ENCODE data around the gene MAK. TPM values are rescaled to one million over a fixed set of nuclear protein-coding genes. Genes with fewer than 3 reads are reported as not detected.
A peak's percentile ranks its signal among the peaks of the same experiment; 100 is the strongest.
"Not testable (repeated sequence)": the region's sequence is repeated elsewhere in the genome, so short reads cannot be mapped to it uniquely, and the experiment has no call there.

The MAK gene
- total RNA-seq, 2 donors from 2014 or later, result 0.84 to 1.1 TPM

DNA sequence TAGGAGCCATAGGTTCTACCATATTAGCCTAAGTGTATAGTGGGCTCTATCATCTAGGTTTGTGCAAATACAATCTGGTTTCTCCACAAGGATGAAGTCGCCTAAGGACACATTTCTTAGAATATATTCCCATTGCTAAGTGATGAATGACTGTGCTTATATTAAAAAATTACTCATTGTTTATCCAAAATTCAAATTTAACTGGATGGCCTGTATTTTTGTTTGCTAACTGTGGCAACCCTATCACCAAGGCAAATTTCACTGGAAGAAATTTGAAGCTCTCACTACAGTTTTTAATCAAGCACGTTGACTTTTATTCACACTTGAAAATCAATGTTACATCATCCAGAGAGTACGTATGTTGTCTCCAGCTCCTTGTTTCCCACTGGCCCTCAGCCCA, 29.6 kb upstream of the MAK start:
- H3K4me1 Mint-ChIP-seq, result no peaks in the 10 kb centered on the region
- no peaks in the 10 kb centered on the region for H3K36me3 Mint-ChIP-seq (ENCODE audit: low read depth)
- H3K4me3 Mint-ChIP-seq, result no peak overlapping the region
- no peak overlapping the region for H3K27ac Mint-ChIP-seq
- H3K27me3 Mint-ChIP-seq, result peaks cover 7% of the 10 kb centered on the region
- ATAC-seq (replicated peaks), result no peak
- no peaks in the 10 kb centered on the region for H3K9me3 Mint-ChIP-seq

DNA sequence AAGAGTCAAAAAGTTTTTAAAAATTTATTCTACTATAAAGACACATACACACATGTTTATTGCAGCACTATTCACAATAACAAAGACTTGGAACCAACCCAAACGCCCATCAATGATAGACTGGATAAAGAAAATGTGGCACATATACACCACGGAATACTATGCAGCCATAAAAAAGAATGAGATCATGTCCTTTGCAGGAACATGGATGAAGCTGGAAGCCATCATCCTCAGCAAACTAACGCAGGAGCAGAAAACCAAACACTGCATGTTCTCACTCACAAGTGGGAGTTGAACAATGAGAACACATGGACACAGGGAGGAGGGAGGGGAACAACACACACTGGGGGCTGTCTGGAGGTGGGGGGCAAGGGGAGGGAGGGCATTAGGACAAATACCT, 28.4 kb upstream of the MAK start:
- not testable (repeated sequence) for H3K36me3 Mint-ChIP-seq (ENCODE audit: low read depth); H3K9me3 Mint-ChIP-seq; H3K4me1 Mint-ChIP-seq; H3K27ac Mint-ChIP-seq; H3K4me3 Mint-ChIP-seq; ATAC-seq (replicated peaks)
- peaks cover 10% of the 10 kb centered on the region for H3K27me3 Mint-ChIP-seq

DNA sequence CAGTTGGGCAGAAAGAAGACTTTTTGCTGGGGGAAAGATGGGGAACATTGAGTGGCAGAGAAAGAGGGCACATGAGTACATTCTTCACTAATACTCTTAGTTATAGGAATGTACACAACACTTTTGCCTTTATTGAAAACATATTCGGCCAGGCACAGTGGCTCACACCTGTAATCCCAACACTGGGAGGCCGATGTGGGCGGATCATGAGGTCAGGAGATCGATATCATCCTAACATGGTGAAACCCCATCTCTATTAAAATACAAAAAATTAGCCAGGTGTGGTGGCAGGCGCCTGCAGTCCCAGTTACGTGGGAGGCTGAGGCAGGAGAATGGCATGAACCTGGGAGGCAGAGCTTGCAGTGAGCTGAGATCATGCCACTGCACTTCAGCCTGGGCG, 24.7 kb upstream of the MAK start:
- not testable (repeated sequence) for H3K36me3 Mint-ChIP-seq (ENCODE audit: low read depth); ATAC-seq (replicated peaks); H3K27me3 Mint-ChIP-seq

DNA sequence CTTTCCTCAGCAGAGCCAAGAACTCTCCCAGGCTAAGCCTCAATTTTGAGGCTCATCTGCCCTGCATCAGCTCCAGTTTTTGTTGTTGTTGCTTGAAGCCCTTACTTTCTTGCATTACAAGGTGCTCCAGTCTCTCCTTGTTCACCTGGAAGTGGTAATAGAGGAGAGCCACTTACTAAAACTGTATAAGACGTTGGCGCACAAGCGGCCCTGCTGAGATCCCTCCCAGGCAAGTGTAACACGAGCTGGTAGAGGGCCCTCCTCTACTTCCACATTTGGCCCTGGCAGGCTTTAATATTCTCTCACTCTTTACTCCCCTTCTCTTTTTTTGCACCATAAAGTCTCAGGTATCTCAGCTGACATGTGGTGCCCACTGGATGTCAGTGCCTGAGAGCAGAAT, 24.0 kb upstream of the MAK start:
- Mint-ChIP-seq H3K27ac (no peak overlapping the region), H3K4me3 (no peak overlapping the region), H3K9me3 (no peaks in the 10 kb centered on the region), H3K27me3 (peaks cover 4% of the 10 kb centered on the region), H3K4me1 (no peaks in the 10 kb centered on the region), H3K36me3 (ENCODE audit: low read depth) (no peaks in the 10 kb centered on the region)
- ATAC-seq (replicated peaks), result no peak

More for the DNA sequence above, 24.7 kb upstream of the MAK start:
- not testable (repeated sequence) for H3K4me3 Mint-ChIP-seq, H3K9me3 Mint-ChIP-seq, H3K27ac Mint-ChIP-seq, H3K4me1 Mint-ChIP-seq

DNA sequence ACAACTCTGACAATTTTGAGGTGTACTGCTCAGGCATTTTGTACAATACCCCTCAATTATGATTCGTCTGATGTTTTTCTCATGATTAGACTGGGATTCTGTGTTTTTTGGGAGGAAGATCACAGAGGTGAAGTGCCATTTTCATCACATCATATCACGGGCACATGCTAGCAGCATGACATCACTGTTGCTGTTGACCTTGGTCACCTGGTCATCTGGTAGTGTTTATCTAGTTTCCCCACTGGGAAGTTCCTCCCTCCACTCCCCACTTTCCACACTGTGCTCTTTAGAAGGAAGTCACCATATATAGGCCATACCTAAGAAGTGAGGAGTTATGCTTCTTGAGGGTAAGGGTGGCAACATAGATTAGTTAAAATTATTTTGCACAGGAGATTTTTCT, 22.7 kb upstream of the MAK start:
- H3K27me3 Mint-ChIP-seq, result peaks cover 10% of the 10 kb centered on the region
- H3K4me3 Mint-ChIP-seq, result no peak overlapping the region
- H3K36me3 Mint-ChIP-seq (ENCODE audit: low read depth), result no peaks in the 10 kb centered on the region
- no peaks in the 10 kb centered on the region for H3K4me1 Mint-ChIP-seq
- no peak overlapping the region for H3K27ac Mint-ChIP-seq
- H3K9me3 Mint-ChIP-seq, result no peaks in the 10 kb centered on the region
- no peak for ATAC-seq (replicated peaks)

DNA sequence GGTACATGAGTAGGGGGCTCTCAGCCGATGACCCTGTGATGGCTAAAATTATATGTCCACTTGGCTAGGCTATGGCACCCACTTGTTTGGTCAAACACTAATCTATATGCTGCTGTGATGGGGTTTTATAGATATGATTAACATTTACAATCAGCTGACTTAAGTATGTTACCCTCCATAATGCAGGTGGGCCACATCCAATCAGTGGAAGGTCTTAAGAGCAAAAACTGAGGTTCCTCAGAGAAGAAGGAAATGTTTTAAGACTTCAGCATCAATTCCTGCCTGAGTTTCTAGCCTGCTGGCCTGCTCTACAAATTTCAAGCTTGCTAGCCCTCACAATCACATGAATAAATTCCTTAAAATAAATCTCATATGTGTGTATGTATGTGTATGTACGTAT, 18.9 kb upstream of the MAK start:
- Mint-ChIP-seq H3K27me3 (peaks cover 14% of the 10 kb centered on the region), H3K4me3 (no peak overlapping the region), H3K36me3 (ENCODE audit: low read depth) (peaks cover 4% of the 10 kb centered on the region), H3K4me1 (no peaks in the 10 kb centered on the region), H3K9me3 (peaks cover 7% of the 10 kb centered on the region), H3K27ac (no peak overlapping the region)
- no peak for ATAC-seq (replicated peaks)

DNA sequence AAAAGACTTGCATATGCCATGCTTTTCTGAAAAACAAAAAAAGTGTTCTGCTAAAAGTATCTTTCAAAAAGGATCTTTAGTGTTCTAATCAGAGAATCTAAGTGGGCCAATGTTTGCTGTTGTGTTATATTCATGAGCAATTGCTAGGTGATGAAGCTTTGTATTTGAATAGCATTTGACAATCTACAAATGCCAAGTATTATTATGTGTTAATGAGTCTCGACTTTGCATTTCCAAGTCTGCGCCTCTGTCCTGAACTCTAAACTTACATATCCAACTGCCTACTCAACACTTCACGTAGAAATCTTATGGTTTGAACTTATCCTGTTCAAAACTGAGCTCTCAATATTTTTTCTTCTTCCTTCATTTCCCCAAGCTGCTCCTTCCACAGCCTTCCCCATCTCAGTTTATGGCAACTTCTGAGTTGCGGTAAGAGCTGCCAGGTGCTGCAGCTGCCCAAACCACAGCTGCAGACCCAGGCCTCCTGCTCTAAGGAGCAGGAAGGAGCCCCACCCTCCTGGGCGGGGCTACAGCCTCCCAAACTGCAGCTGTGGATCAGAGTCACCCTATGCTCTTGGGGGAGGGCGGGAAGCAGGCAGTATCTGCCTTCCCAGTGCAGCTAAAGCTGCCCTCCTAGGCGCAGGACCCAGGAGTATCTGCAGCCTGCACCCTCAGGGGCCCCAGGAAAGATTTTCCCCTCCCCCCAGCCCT, 16.7 kb upstream of the MAK start:
- Mint-ChIP-seq H3K4me1 (no peaks in the 10 kb centered on the region), H3K36me3 (ENCODE audit: low read depth) (peaks cover 4% of the 10 kb centered on the region), H3K27me3 (peaks cover 20% of the 10 kb centered on the region), H3K27ac (no peak overlapping the region), H3K4me3 (no peak overlapping the region), H3K9me3 (peaks cover 7% of the 10 kb centered on the region)
- no peak for ATAC-seq (replicated peaks)

DNA sequence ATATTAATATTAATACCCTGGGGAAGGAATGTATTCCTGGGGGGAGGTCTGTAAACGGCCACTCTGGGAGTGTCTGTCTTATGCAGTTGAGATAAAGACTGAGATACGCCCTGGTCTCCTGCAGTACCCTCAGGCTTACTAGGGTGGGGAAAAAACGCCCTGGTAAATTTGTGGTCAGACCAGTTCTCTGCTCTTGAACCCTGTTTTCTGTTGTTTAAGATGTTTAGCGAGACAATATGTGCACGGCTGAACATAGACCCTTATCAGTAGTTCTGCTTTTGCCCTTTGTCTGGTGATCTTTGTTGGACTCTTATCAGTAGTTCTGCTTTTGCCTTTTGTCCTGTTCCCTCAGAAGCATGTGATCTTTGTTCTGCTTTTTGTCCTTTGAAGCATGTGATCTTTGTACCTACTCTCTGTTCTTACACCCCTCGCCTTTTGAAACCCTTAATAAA, 15.5 kb upstream of the MAK start:
- not testable (repeated sequence) for H3K9me3 Mint-ChIP-seq; H3K4me3 Mint-ChIP-seq; ATAC-seq (replicated peaks); H3K36me3 Mint-ChIP-seq (ENCODE audit: low read depth); H3K27ac Mint-ChIP-seq; H3K4me1 Mint-ChIP-seq
- peaks cover 20% of the 10 kb centered on the region for H3K27me3 Mint-ChIP-seq

DNA sequence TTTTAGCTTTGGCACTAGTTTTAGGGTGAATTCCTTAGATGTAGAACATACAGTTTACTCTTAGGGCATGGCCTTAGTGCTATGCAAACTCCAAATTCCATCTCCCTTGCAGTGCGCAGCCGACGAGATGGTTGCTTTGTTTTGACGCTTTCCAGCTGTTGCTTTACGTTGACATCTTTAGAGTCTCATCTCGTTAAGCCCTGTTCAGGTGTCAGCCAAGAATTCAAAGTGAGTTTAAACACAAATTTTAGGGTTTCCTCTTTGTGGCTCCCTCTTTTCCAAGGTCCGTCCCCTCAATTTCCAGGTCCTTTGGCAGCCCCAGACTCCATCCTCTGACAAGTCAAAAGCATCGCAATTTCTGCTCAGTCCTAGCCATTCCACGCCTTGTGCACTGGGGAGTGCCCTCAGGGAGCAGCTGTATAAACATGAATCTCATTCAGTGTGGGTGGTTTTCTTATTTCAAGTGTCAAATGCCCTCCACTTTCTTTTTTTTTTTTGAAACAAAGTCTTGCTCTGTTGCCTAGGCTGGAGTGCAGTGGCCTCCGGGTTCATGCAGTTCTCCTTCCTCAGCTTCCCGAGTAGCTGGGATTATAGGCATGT, 14.1 kb upstream of the MAK start:
- Mint-ChIP-seq H3K27ac (no peak overlapping the region), H3K4me1 (no peaks in the 10 kb centered on the region), H3K36me3 (ENCODE audit: low read depth) (peaks cover 4% of the 10 kb centered on the region), H3K27me3 (peaks cover 20% of the 10 kb centered on the region), H3K9me3 (peaks cover 7% of the 10 kb centered on the region), H3K4me3 (no peak overlapping the region)
- no peak for ATAC-seq (replicated peaks)

DNA sequence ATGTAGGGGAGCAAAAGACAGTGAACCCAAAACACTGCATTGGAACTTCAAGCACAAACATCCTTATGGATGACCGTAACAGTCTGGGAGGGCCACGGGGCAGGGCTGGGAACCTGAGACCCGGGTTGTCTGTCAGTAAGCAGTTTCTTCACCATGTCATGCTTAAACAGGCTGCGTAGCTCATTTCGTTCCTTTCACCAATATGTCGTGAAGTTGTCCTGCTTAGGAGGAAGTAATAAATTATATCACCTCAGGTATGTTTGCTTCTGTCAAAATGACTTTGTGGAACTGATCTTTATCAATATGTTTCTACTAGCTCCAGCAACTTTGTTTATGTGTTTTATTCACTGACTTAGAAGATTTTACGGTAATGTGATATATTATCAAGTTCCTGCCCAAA, 12.4 kb upstream of the MAK start:
- Mint-ChIP-seq H3K27ac (no peak overlapping the region), H3K36me3 (ENCODE audit: low read depth) (peaks cover 4% of the 10 kb centered on the region), H3K27me3 (peaks cover 14% of the 10 kb centered on the region), H3K4me1 (no peaks in the 10 kb centered on the region), H3K9me3 (peaks cover 7% of the 10 kb centered on the region), H3K4me3 (no peak overlapping the region)
- no peak for ATAC-seq (replicated peaks)

DNA sequence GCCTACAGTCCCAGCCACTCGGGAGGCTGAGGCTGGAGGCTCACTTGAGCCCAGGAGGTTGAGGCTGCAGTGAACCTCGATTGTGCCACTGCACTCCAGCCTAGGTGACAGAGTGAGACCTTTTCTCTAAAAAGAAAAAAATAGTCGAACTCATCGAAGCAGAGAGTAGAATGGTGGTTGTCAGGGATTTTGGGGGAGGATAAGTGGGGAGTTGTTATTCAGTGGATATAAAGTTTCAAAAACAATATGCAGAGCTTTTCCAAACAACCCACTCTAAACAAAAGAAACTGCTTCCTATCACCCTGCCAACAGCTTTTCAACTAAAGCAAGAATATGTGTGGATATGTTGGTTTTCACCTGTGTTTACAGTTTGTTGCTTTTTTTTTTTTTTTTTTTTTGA, 11.6 kb upstream of the MAK start:
- H3K36me3 Mint-ChIP-seq (ENCODE audit: low read depth), result peaks cover 4% of the 10 kb centered on the region
- no peak overlapping the region for H3K27ac Mint-ChIP-seq
- peaks cover 14% of the 10 kb centered on the region for H3K27me3 Mint-ChIP-seq
- no peak for ATAC-seq (replicated peaks)
- H3K4me1 Mint-ChIP-seq, result no peaks in the 10 kb centered on the region
- H3K9me3 Mint-ChIP-seq, result peaks cover 7% of the 10 kb centered on the region
- H3K4me3 Mint-ChIP-seq, result no peak overlapping the region

DNA sequence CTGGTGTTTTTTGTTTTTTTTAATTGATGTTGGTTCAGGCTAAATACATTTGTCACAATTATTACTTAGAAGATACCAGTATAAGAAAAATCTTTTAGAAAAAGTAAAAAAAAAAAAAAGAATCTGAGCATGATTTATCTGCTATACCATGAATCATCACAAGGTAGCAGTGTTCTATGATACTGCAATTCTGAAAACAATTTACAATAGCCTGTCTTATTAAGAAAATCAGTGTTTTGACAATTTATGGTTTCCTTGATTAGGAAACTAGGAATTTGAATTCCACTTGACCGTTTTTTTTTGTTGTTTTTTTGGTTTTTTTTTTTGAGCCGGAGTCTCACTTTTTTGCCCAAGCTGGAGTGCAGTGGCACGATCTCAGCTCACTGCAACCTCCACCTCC, 9.3 kb upstream of the MAK start:
- Mint-ChIP-seq H3K4me1 (no peaks in the 10 kb centered on the region), H3K27ac (no peak overlapping the region), H3K4me3 (no peak overlapping the region)

DNA sequence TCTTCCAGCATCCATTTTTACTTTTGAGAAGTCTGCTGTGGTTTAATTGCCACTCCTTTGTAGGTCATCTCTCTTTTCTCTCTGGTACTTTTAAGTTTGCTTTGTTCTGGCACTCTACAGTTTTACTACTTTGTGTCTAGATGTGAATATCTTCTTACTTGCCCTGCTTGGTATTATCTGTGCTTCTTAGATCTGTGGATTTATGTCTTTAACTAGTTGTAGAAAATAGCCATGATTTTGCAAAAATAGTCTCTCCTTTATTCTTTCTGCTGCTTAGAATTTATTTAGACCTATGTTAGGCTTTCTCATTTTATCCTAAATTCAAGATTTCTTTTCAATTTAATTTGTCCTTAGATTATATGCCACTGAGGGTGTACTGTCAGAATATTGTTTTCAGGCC, 5.2 kb upstream of the MAK start:
- Mint-ChIP-seq H3K36me3 (ENCODE audit: low read depth) (peaks cover 6% of the 10 kb centered on the region), H3K27me3 (peaks cover 21% of the 10 kb centered on the region), H3K4me3 (no peak overlapping the region), H3K4me1 (peaks cover 10% of the 10 kb centered on the region), H3K9me3 (peaks cover 5% of the 10 kb centered on the region), H3K27ac (no peak overlapping the region)
- no peak for ATAC-seq (replicated peaks)

More for the DNA sequence above, 9.3 kb upstream of the MAK start:
- Mint-ChIP-seq H3K9me3 (peaks cover 5% of the 10 kb centered on the region), H3K27me3 (peaks cover 14% of the 10 kb centered on the region), H3K36me3 (ENCODE audit: low read depth) (no peaks in the 10 kb centered on the region)
- ATAC-seq (replicated peaks), result no peak

DNA sequence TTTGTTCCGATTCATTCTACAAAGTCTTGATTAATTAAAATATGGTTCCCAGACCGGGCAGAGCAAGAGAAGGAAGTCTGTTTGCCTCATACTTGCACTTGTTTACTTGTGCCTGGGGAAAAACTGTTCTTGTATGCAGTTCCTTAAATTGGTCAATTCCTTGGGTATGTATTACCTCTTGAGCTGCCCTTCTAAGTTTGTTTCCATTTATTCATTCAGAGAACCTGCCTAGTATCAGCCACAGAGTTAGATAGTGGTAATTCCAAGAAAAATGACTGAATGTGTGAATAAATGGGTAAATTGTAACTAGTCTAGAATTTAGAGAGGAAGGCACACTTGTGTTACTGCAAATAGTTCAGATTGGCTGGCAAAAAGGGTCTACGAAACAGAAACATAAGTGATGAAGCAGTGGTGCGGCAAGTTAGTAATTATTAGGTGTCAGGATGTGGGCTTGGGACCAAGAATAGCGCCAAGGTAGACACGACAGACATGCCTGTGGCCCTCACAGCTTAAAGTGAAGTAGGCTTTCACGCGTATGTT, 525 bp upstream of the MAK start:
- Mint-ChIP-seq H3K4me3 (peak overlapping the region; percentile 80), H3K9me3 (peaks cover 5% of the 10 kb centered on the region), H3K4me1 (peaks cover 20% of the 10 kb centered on the region), H3K27ac (peak overlapping the region; percentile 99), H3K27me3 (peaks cover 43% of the 10 kb centered on the region), H3K36me3 (ENCODE audit: low read depth) (peaks cover 8% of the 10 kb centered on the region)
- ATAC-seq (replicated peaks), result peak; percentile 83

DNA sequence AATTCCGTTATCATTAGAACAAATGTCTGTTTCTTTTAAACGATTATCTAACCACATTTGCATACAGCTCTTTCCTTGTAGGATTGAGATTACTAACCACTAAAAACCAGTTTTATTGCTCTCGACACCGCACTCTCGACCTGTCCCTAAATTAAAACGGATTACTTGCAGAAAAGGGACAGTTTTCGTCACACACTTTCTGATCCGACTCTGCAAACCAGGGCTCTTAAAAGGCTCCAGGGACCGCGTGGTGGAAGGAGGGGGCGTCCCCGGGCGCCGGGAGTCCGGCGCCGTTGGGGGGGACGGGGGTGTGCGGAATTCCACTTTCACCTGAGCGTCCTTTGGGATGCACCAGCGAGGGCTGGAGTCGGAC, 731 bp downstream of the MAK start:
- Mint-ChIP-seq H3K4me3 (peak overlapping the region; percentile 80), H3K27me3 (peaks cover 38% of the 10 kb centered on the region), H3K9me3 (no peaks in the 10 kb centered on the region), H3K27ac (peak overlapping the region; percentile 99), H3K4me1 (peaks cover 20% of the 10 kb centered on the region), H3K36me3 (ENCODE audit: low read depth) (peaks cover 8% of the 10 kb centered on the region)
- no peak for ATAC-seq (replicated peaks)
